ENCODE results near the gene KIAA1671. TPM values are rescaled to one million over a fixed set of nuclear protein-coding genes. Genes with fewer than 3 reads are reported as not detected.

Gene KIAA1671
- polyA plus RNA-seq, 1 donor from 2014 or later, result 3.0 TPM

DNA sequence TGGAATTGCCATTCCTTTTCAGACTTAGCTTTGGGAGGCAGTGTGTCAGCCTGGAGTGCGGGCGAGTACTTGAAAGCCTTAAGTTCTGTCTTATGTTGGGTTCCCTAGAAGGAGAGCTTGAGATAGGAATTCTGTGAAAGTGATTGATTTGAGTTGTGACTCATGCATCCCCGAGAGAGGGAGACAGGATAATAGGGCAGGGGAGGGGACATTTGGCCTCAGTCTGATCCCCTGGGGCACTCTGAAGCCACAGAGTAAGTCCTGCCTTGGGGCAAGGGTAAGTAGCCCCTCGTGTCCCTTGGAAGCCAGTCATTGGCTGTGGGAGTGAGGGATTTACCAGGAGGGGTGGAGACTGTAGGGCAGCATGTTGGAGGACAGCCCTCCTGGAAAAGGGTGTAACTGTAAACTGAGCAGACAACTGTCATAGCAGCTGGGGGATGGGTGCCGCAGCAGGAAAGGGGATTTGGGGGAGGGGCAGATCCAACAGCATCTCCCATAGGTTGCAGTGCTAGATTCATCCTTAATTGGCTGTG is 44.0 kb downstream of the KIAA1671 start:
- Histone ChIP-seq H4K20me1 (ENCODE audit: insufficient read depth) (no peaks in the 10 kb centered on the region), H3K27ac (ENCODE audit: low read length) (no peak overlapping the region), H3K27me3 (ENCODE audit: insufficient read depth, low read depth, low read length) (no peaks in the 10 kb centered on the region), H3K9me2 (ENCODE audit: insufficient read depth, low read length) (no peaks in the 10 kb centered on the region), H3K4me2 (ENCODE audit: low read length) (no peak overlapping the region), H3K9me3 (ENCODE audit: low read length) (no peaks in the 10 kb centered on the region), H3K79me2 (replicated peaks; ENCODE audit: insufficient read depth, low read length) (no peaks in the 10 kb centered on the region), H3K9ac (ENCODE audit: low read length) (no peak overlapping the region), H3K36me3 (ENCODE audit: insufficient read depth, low read length) (no peaks in the 10 kb centered on the region), H2AFZ (ENCODE audit: low read depth, low read length) (no peak overlapping the region), H3F3A (ENCODE audit: insufficient read depth, low read length, poor library complexity, severe bottlenecking) (no peaks in the 10 kb centered on the region), H3K4me3 (ENCODE audit: low read length) (no peak overlapping the region)
- TF ChIP-seq MXI1 (conservative IDR thresholded peaks at IDR 0.05; ENCODE audit: poor library complexity, severe bottlenecking) (no peak), RAD21 (conservative IDR thresholded peaks at IDR 0.05) (no peak), EZH2 (IDR thresholded peaks at IDR 0.05; ENCODE audit: borderline replicate concordance, insufficient read depth, low read length, poor library complexity, severe bottlenecking) (no peak), EP300 (conservative IDR thresholded peaks at IDR 0.05; ENCODE audit: poor library complexity, severe bottlenecking) (no peak), POLR2AphosphoS5 (IDR thresholded peaks at IDR 0.05) (no peak), SMC3 (conservative IDR thresholded peaks at IDR 0.05; ENCODE audit: poor library complexity) (no peak)

DNA sequence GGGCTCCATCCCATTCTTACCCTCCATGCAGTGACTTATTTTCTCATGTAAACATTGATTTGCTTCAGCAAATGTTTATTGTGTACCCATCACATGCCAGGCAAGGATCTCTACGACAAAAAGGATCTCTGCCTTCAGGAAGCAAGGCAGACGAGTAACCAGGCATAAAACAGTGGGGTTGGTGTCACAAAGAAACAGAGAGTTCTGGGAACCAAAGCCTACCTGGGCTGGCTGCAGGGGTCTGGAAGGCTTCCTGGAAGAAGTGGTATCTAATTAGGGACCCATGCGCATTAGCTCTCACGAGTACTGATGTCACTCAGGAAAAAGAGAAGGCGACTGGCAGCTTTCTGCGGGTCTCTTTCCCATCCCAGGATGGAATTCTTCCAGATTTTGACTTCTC is 44.5 kb downstream of the KIAA1671 start:
- no peak overlapping the region for H3K27ac ChIP-seq (ENCODE audit: low read length)
- H3F3A ChIP-seq (ENCODE audit: insufficient read depth, low read length, poor library complexity, severe bottlenecking), result no peaks in the 10 kb centered on the region
- no peak overlapping the region for H3K9ac ChIP-seq (ENCODE audit: low read length)
- no peaks in the 10 kb centered on the region for H3K79me2 ChIP-seq (replicated peaks; ENCODE audit: insufficient read depth, low read length)
- no peak overlapping the region for H2AFZ ChIP-seq (ENCODE audit: low read depth, low read length)
- TF ChIP-seq CTCF (IDR thresholded peaks at IDR 0.05; ENCODE audit: poor library complexity, severe bottlenecking) (no peak), SMC3 (conservative IDR thresholded peaks at IDR 0.05; ENCODE audit: poor library complexity) (no peak), TAF1 (IDR thresholded peaks at IDR 0.05; ENCODE audit: low read depth) (no peak), RAD21 (conservative IDR thresholded peaks at IDR 0.05) (no peak), EP300 (conservative IDR thresholded peaks at IDR 0.05; ENCODE audit: poor library complexity, severe bottlenecking) (no peak), EZH2 (IDR thresholded peaks at IDR 0.05; ENCODE audit: borderline replicate concordance, insufficient read depth, low read length, poor library complexity, severe bottlenecking) (no peak), REST (IDR thresholded peaks at IDR 0.05; ENCODE audit: borderline replicate concordance) (no peak), MXI1 (conservative IDR thresholded peaks at IDR 0.05; ENCODE audit: poor library complexity, severe bottlenecking) (no peak), POLR2AphosphoS5 (IDR thresholded peaks at IDR 0.05) (no peak)
- H3K36me3 ChIP-seq (ENCODE audit: insufficient read depth, low read length), result no peaks in the 10 kb centered on the region
- no peak overlapping the region for H3K4me3 ChIP-seq (ENCODE audit: low read length)
- H4K20me1 ChIP-seq (ENCODE audit: insufficient read depth), result no peaks in the 10 kb centered on the region
- no peaks in the 10 kb centered on the region for H3K9me3 ChIP-seq (ENCODE audit: low read length)
- H3K27me3 ChIP-seq (ENCODE audit: insufficient read depth, low read depth, low read length), result no peaks in the 10 kb centered on the region
- H3K9me2 ChIP-seq (ENCODE audit: insufficient read depth, low read length), result no peaks in the 10 kb centered on the region
- no peak overlapping the region for H3K4me2 ChIP-seq (ENCODE audit: low read length)
